Activated naive CD8-positive, alpha-beta T cell treated with anti-CD3 and anti-CD28 coated beads for 36 hours (primary cell): ENCODE measurements around the gene THAP4. TPM values are rescaled to one million over a fixed set of nuclear protein-coding genes. Genes with fewer than 3 reads are reported as not detected.

Experiments
- DNase-seq: peaks from one replicate; pipeline ENCODE4 v3.0.0; 2021
- H3K27ac Mint-ChIP-seq: one replicate; pipeline ENCODE4 v1.8.0; 2022; ENCODE audit warnings: mild to moderate bottlenecking, moderate library complexity, mixed read lengths
- H3K27me3 Mint-ChIP-seq: one replicate; pipeline ENCODE4 v1.8.0; 2022; ENCODE audit warnings: mild to moderate bottlenecking, mixed read lengths
- H3K36me3 Mint-ChIP-seq: one replicate; pipeline ENCODE4 v1.8.0; 2021; ENCODE audit warnings: mild to moderate bottlenecking, mixed read lengths
- H3K4me1 Mint-ChIP-seq: one replicate; pipeline ENCODE4 v1.8.0; 2021; ENCODE audit warnings: mixed read lengths
- H3K4me3 Mint-ChIP-seq: one replicate; pipeline ENCODE4 v1.8.0; 2022; ENCODE audit warnings: mild to moderate bottlenecking, moderate library complexity, mixed read lengths
- H3K9me3 Mint-ChIP-seq: one replicate; pipeline ENCODE4 v1.8.0; 2022; ENCODE audit warnings: mixed read lengths
- total RNA-seq, 2 experiments: library from RNA; stranded (reverse); gene quantifications; one replicate each; pipeline ENCODE4 v1.2.3, GENCODE V29; 2021

The THAP4 gene
- total RNA-seq, 2 experiments from 2014 or later: 54.8 to 55.0 TPM

DNA sequence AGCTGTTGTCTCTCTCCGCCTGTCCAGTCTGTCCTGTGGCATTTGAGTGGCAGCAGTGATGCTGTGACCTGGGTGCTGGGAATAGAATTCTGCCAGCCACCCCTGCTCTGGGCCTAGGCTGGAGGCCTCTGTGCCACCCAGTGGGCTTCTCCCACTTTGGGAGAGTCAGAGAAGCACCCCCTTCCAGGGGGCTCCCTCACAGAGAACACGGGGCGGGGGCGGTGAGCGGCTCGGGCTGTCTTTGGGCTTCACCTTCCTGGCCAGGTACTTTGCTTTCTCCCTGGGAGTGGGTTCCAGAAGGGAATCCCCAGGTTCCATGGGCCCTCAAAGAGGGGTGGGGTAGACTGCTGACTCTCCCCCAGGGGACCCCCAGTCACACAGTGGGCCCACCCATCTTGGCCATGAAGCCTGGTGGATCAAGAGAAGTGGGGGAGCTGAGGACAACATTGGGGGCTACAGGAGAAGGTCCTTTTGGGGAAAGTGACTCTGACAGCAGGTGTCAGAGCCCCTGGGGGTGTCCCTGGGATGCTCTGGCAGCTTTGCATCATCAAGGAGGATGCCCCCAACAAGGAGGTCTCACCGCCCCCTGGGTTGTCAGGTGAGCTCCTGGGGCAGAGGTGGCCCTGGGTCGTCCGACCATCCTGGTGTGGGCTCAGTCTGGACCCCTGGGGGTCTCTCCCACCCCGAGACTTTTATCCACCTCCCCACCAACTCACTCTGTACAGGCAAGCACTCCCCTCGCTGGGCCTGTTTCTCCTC, 97.2 kb downstream of the THAP4 start:
- Mint-ChIP-seq H3K4me3 (no peak overlapping the region), H3K36me3 (no peaks in the 10 kb centered on the region), H3K9me3 (no peaks in the 10 kb centered on the region), H3K27me3 (peaks cover 27% of the 10 kb centered on the region), H3K27ac (no peak overlapping the region), H3K4me1 (no peaks in the 10 kb centered on the region)
- no peak for DNase-seq

DNA sequence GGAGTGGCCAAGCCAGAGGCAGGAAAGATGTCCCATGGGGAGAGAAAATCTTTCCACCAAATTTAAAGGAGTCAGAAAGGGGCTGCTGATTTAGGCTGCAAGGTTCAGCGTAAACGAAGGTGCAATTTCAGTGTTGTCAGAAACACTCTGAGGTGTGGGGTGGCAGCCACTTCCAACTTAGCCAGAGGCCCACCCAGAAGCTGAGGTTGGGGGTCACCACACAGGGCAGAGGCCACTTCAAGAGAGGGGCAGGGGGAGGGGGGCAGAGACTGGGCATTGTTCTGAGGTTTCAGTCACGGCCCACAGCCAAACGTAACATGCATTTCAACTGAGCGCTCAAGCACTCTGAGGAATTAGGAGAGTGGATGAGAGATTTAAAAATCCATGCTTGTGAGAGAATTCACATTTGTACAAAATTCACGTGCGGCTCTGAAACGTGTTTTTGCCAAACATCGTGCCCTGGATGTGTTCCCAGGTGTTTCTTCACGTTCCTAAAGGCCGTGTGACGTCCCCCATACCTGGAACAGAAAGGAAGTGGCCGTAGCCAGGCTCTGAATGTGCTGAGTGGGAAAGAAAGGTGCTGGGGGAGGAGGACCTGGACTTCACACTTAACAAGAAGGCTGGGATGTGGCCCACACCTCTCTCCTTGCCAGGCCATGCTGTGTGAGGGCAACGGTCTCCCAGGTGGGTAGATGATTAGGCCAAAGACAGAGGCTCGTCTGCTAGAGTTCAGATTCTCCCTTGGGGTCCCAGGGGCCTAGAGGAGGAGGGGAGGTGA, 97.9 kb downstream of the THAP4 start:
- Mint-ChIP-seq H3K4me3 (no peak overlapping the region), H3K9me3 (no peaks in the 10 kb centered on the region), H3K27ac (no peak overlapping the region), H3K36me3 (no peaks in the 10 kb centered on the region), H3K27me3 (peaks cover 27% of the 10 kb centered on the region), H3K4me1 (no peaks in the 10 kb centered on the region)
- DNase-seq: no peak

DNA sequence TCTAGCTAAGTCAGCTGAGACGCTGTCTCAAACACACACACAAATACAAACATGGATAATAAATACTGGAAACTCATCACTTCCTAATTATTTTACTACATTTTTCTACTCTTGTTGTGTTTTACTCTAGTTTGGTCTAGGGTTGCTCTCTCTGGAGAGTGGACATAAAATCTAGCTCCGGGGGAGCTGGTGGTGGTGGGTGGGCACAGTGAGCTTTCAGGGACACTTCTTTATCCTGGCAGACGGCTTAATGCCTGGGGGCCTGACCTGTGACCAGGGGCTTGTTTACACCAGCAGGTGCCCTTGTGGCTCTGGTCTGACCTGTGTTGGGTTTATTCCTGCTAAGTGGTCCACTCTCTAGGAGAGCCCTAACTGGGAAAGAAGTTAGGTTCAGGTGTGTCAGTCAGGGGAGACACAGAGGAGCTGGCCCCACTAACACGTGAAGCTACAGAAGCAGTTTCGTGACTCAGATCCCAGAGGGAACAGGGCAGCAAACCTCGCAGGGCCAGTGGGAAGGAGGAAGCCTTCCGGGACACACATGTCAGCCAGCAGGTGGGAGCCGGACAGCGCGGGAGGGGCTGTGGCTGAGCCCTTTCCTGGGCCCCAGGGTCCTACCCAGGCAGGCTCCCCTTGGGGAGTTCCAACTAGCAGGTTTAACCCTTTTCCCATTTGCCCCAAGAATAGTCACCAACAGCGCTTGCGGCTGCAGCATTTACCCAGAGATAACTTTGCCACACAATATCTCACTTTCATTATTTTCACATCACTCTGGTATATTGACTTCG, 100.9 kb downstream of the THAP4 start:
- Mint-ChIP-seq H3K4me1 (no peaks in the 10 kb centered on the region), H3K27me3 (peaks cover 18% of the 10 kb centered on the region), H3K36me3 (no peaks in the 10 kb centered on the region), H3K4me3 (no peak overlapping the region), H3K9me3 (no peaks in the 10 kb centered on the region), H3K27ac (no peak overlapping the region)
- DNase-seq: no peak

- Mint-ChIP-seq H3K36me3 (no peaks in the 10 kb centered on the region), H3K4me3 (no peak overlapping the region), H3K4me1 (no peaks in the 10 kb centered on the region), H3K27me3 (peaks cover 10% of the 10 kb centered on the region), H3K9me3 (no peaks in the 10 kb centered on the region), H3K27ac (no peak overlapping the region)
- no peak for DNase-seq
These were observed 102.1 kb downstream of the THAP4 start for GRCh38 chr2:241534701-241535375.

Other genes with a start within 250 kb of the THAP4 start
- gene STK25, start 128.6 kb downstream of the THAP4 start, total RNA-seq: 10 to 100 TPM; 86.2 to 87.7 TPM
- gene BOK, start 78.4 kb downstream of the THAP4 start, total RNA-seq: under 1 TPM in 1 of 2 experiments, not detected in 1; 0.08 TPM
- gene ATG4B, start 535 bp upstream of the THAP4 start, total RNA-seq: 10 to 100 TPM; 72.5 to 73.8 TPM
- gene DTYMK, start 49.7 kb upstream of the THAP4 start, total RNA-seq: 100 to 1,000 TPM; 116 to 121 TPM
- 10 to 100 TPM; 37.1 to 45.5 TPM for gene ING5, start 64.9 kb upstream of the THAP4 start, total RNA-seq
- 10 to 100 TPM; 26.9 to 29.3 TPM for gene D2HGDH, start 97.5 kb upstream of the THAP4 start, total RNA-seq
- under 1 TPM in 1 of 2 experiments, not detected in 1; 0.31 TPM for gene GAL3ST2, start 139.7 kb upstream of the THAP4 start, total RNA-seq
- gene NEU4, start 172.0 kb upstream of the THAP4 start, total RNA-seq: under 1 TPM; 0.08 to 0.40 TPM
- gene PDCD1, start 221.7 kb upstream of the THAP4 start, total RNA-seq: 10 to 100 TPM; 24.3 TPM
- gene RTP5, start 232.6 kb upstream of the THAP4 start, total RNA-seq: under 1 TPM in 1 of 2 experiments, not detected in 1; 0.20 TPM